ENCODE measurements around the gene MORN1.

The MORN1 gene

DNA sequence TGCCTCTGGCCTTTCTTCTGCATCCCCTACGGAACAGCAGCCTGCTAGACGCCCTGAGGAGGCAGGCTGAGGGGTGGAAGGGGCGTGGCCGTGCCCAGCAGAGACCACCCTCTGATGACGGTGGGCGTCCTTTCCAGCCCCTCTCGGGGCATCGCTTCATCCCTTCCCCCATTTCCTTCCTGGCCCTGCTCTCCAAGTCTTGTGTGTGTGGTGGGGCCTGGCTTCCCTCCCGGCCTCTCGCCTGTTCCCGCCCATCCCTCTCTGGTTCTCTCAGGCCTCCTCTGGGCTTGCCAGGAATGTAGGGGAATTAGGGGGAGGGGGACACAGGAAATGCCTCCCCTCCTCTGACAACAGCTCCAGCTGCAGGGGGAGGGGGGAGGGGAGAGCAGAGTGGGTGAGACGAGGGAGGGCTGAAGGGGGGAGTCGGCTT is 112.1 kb downstream of the MORN1 start:
- peaks cover 10 to 37% of the 10 kb centered on the region in 2 donors for H3K4me1 Mint-ChIP-seq (ENCODE audit: low read depth in 2 of 2)
- H3K27me3 Mint-ChIP-seq: no peaks in the 10 kb centered on the region
- H3K9me3 Mint-ChIP-seq: no peaks in the 10 kb centered on the region
- no peak for DNase-seq
- ATAC-seq (replicated peaks): no peak
- peaks cover 89% of the 10 kb centered on the region for H3K36me3 Mint-ChIP-seq (ENCODE audit: insufficient read depth)
- peak overlapping the region; percentile 75 to 87 for H3K27ac Mint-ChIP-seq
- peak overlapping the region in 1 of 2 donors; percentile 21 for H3K4me3 Mint-ChIP-seq

DNA sequence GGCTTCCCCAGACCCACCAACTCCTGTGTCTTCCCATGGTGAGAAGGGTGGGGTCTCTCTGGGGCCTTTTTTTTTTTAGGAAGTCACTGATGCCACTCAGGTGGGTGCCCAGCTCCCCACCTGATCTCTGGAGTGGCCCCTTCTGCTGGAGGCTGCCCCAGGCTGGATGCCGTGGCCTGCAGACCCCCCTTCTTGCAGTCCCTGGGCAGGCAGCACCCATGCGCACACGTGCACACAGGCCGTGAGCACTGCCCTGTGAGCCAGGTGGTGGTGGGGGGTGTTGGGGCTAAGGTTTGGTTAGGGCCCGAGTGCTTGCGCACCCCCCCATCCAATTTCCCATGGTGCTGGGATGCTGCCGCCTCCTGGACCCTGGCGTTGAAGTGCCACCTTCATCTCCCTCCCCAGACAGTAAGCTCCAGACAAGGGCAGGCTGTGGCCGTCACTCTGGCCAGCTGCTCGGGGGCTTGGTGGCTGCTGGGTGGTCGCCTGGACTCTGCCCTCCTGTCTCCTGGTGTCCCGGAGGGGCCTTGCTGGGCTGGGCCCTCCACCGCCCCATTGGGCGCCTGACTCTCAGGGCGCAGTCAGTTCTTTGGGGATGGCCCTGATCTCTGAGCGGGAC is 112.7 kb downstream of the MORN1 start:
- DNase-seq (no peak), ATAC-seq (replicated peaks) (no peak)
- Mint-ChIP-seq H3K27me3 (no peaks in the 10 kb centered on the region), H3K4me1 (ENCODE audit: low read depth in 2 of 2) (peaks cover 11 to 37% of the 10 kb centered on the region in 2 donors), H3K9me3 (no peaks in the 10 kb centered on the region), H3K36me3 (ENCODE audit: insufficient read depth) (peaks cover 91% of the 10 kb centered on the region), H3K4me3 (no peak overlapping the region), H3K27ac (peak overlapping the region; percentile 75 to 95)

DNA sequence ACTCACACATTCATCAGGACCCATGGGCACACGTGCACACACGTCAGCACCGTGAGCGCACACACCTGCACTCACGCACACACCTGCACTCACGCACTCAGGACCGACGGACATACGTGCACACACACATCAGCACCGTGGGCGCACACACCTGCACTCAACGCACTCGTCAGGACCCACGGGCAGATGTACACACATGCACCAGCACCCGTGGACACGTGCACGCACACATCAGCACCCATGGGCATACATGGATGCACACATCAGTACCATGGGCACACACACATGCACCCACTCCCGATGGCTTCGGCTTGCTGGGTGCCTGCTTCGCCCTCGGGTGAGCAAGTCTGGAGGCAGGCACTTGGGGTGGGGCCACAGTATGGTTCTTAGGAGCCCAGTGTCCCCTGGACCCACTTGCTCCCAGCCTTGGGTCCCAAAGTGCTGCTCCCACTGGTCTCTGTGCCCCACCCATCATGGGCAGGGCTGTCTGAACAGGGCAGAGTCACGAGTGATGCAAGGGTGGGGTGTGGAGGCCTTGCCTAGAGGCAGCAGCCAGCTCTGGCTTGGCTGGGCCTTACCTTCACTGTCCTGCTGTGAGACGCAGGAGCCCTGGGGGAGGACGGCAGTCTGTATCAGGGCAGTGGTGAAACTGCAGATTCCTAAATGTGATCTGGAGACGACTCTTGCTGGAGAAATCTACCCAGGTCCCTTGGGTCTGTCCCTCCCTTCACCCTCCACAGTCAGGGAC is 113.4 kb downstream of the MORN1 start:
- Mint-ChIP-seq H3K27ac (peak overlapping the region in 1 of 2 donors; percentile 95), H3K4me1 (ENCODE audit: low read depth in 2 of 2) (peaks cover 18 to 41% of the 10 kb centered on the region in 2 donors), H3K36me3 (ENCODE audit: insufficient read depth) (peaks cover 91% of the 10 kb centered on the region), H3K9me3 (no peaks in the 10 kb centered on the region), H3K27me3 (no peaks in the 10 kb centered on the region), H3K4me3 (no peak overlapping the region)
- DNase-seq: no peak
- no peak for ATAC-seq (replicated peaks)

DNA sequence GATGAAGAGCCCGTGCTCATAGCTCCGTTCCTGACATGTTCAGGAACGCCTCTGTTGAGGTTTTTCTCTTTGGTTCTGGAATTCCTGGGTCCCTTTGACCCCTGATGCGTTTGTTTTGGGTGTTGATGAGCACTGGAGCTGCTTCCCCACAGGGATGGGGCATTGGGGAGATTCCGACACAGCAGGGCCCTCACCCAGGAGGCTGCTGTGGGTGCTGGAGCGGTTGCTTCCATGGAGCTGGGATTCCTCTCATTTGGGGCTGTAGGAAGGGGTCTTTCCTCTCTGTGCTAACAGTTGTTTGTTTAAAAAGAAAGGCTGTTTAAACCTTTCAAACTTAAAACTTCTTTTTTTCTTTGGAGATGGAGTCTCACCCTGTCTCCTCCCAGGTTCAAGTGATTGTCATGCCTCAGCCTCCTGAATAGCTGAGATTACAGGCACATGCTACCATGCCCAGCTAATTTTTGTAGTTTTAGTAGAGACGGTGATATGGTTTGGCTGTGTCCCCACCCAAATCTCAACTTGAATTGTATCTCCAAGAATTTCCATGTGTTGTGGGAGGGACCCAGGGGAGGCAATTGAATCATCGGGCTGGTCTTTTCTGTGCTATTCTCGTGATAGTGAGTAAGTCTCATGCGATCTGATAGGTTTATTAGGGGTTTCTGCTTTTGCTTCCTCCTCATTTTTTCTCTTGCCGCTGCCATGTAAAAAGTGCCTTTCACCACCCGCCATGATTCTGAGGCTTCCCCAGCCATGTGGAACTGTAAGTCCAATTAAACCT is 114.4 kb downstream of the MORN1 start:
- peaks cover 22 to 43% of the 10 kb centered on the region in 2 donors for H3K4me1 Mint-ChIP-seq (ENCODE audit: low read depth in 2 of 2)
- H3K4me3 Mint-ChIP-seq: peak overlapping the region in 1 of 2 donors; percentile 34
- DNase-seq (no peak), ATAC-seq (replicated peaks) (no peak)
- H3K27ac Mint-ChIP-seq: peak overlapping the region; percentile 52 to 95
- H3K36me3 Mint-ChIP-seq (ENCODE audit: insufficient read depth): peaks cover 93% of the 10 kb centered on the region
- H3K27me3 Mint-ChIP-seq: no peaks in the 10 kb centered on the region
- no peaks in the 10 kb centered on the region for H3K9me3 Mint-ChIP-seq

DNA sequence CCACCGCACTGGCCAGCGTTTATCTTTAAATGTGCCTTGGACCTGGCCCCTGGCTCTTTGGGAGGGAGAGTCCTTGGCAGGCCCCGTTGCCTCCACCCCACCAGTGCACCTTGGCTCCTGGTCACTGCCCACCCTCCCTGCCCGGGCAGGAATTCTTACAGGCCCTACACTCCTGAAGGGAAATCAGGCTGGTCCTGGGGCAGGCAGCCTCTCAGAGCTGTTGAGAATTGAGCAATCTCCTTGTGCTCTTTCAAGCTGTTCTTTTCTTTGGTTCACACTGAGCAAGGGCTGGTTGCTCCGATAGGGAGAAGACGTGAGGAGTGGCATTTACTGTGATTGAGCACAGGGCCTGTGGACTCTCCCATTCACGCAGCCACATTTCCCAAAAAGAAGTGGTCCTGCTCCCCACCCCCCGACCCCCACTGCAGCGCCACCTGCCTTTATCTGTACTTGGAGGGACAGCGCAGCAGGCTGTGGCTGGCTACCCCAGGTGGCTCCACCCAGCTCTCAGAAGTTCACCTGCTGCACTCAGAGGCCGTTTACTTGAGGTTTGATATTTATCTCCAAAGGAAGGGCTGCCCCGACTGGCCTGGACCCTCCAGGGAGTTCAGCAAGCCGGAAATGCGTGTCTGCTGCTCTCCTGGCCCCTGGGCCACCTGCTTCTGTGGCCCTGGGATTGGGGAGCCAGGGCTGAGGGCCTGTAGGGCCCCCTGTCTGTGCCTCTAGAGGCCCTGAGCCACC is 115.4 kb downstream of the MORN1 start:
- Mint-ChIP-seq H3K4me1 (ENCODE audit: low read depth in 2 of 2) (peaks cover 23 to 46% of the 10 kb centered on the region in 2 donors), H3K36me3 (ENCODE audit: insufficient read depth) (peaks cover 99% of the 10 kb centered on the region)

DNA sequence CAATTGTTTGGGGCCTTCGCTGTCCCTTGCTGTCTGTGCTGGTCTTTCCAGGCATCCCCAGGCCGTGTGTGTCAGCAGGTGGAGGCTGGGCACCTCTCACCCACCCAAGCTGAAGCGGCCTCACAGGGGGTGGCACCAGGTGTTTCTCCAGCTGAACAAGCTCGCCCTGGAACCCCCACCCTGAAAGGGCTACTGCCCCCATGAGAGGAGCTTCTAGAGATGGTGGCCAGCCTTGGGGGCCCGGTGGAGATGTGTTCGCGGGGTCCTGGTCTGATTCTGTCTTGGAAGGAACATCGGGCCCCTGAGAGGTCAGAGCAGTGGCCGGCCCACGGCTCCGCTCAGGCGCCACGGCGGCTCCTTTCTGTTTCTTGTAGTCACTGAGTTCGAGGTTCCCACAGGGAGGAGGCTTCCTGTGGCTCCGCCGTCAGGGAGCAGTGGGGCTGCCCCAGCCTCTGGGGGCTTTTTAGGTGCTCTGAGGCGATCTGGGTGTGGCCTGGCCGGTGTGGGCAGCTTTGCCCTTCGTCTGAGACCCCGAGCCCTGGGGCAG is 116.4 kb downstream of the MORN1 start:
- Mint-ChIP-seq H3K9me3 (no peaks in the 10 kb centered on the region), H3K4me1 (ENCODE audit: low read depth in 2 of 2) (peaks cover 23 to 49% of the 10 kb centered on the region in 2 donors), H3K4me3 (peak overlapping the region in 1 of 2 donors; percentile 27)

More for the DNA sequence above, 115.4 kb downstream of the MORN1 start:
- Mint-ChIP-seq H3K27ac (peak overlapping the region; percentile 52 to 95), H3K9me3 (no peaks in the 10 kb centered on the region), H3K27me3 (no peaks in the 10 kb centered on the region), H3K4me3 (peak overlapping the region in 1 of 2 donors; percentile 34)
- ATAC-seq (replicated peaks): no peak
- DNase-seq: no peak

DNA sequence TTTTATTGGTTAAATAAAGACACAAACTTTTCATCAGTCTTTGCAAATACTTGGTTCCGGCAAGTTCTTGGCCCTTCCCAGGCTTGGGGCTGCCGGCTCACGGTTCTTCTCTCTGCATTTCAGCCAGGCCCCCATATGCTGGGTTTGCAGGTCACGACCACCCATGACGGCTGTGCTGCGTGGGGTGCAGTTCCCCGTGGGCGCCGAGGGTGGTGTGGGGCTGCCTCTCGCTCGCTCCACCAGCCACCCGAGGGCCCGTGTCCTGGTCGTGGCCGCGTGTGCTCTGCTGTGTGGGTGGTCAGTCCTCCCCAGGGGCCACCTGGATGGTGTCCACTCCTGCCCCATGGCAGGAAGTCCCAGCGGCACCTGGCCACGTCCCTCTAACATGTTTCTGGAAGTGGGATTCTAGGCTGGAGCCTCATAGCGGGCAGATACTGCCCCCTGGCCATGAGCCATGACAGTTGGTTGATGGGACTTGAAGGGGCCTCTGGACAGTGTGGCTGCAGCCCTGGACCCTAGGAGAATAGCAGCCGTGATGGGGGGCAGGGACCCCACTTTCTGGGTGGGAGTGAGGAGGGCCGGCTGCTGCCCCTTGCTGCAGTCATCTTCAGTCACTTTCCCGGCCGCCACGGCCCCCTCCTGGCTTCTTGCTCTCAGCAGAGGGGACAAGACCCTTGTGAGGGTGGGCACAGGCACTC is 117.0 kb downstream of the MORN1 start:
- H3K27me3 Mint-ChIP-seq: no peaks in the 10 kb centered on the region
- no peak overlapping the region for H3K4me3 Mint-ChIP-seq
- DNase-seq (no peak), ATAC-seq (replicated peaks) (no peak)
- H3K9me3 Mint-ChIP-seq: no peaks in the 10 kb centered on the region
- peaks cover 23 to 47% of the 10 kb centered on the region in 2 donors for H3K4me1 Mint-ChIP-seq (ENCODE audit: low read depth in 2 of 2)
- H3K27ac Mint-ChIP-seq: peak overlapping the region; percentile 81 to 95
- peaks cover 100% of the 10 kb centered on the region for H3K36me3 Mint-ChIP-seq (ENCODE audit: insufficient read depth)

More for the DNA sequence above, 116.4 kb downstream of the MORN1 start:
- H3K27me3 Mint-ChIP-seq: no peaks in the 10 kb centered on the region
- no peak for DNase-seq
- H3K36me3 Mint-ChIP-seq (ENCODE audit: insufficient read depth): peaks cover 100% of the 10 kb centered on the region
- ATAC-seq (replicated peaks): no peak
- peak overlapping the region; percentile 81 to 95 for H3K27ac Mint-ChIP-seq

DNA sequence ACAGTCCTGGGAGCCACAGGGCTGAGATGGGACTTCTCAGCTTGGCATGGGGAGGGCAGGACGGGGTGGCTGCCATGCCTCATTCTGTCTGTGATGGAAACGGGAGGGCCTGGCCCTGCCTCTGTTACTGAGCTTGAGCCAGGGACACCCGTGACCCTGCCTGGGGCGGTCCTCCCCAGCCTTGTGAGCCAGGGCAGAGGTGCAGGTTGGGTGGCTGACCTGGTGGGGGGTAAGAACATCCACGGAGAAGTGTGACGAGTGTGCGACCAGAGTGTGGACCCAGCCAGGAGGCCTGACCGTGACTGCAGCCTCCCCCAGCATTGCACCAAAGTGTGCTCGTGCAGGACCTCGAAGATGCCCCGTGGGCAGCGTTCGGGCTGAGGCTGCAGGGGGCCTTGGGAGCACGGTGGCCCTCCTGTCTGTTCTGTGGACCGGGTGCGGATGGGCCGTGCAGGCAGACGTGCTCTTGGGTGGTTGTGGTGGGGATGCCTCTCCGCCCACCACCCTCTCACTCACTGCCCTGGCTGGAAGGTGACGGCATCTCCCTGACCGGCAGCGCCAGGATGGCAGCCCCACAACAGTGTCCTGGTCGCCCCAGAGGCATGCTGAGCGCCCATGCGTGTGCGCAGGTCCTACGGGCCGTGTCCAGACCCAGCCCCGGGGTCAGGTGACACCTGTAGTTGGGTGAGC is 117.8 kb downstream of the MORN1 start:
- Mint-ChIP-seq H3K9me3 (no peaks in the 10 kb centered on the region), H3K36me3 (ENCODE audit: insufficient read depth) (peaks cover 100% of the 10 kb centered on the region), H3K4me1 (ENCODE audit: low read depth in 2 of 2) (peaks cover 29 to 48% of the 10 kb centered on the region in 2 donors), H3K27me3 (no peaks in the 10 kb centered on the region), H3K27ac (peak overlapping the region; percentile 58 to 95), H3K4me3 (peak overlapping the region in 1 of 2 donors; percentile 48)
- DNase-seq (no peak), ATAC-seq (replicated peaks) (no peak)

DNA sequence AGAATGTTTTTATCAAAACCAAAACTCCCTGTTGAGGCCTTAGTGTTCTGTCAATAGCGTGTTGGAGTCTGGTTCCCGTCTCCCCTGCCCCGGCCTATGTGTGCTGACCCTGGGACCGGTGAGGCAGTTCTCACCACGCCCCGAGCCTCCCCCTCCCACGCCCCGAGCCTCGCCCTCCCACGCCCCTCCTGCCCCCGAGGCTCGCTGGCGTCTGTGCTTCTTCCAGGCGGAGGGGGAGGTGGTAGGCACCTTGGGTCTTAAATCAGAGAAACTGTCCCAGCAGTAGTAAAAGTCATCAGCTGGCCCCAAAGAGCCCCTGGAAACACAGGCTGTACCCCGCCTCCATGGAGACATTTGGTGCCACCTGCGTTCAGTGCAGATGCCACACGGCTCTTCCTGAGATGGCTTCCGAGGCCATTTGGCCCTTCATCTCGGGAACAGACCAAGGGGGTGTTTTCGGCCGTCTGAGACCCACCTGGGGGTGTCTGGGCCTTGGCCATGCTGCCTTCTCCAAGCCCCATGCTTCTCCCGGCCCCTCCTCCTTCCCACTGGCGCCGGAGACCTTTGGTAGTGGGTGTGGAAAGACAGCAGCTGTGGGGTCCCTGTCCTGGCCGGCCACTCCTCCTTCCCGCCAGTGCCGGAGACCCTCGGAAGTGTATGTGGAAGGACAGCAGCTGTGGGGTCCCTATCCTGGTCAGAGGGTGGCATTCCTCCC is 118.5 kb downstream of the MORN1 start:
- no peak for DNase-seq
- Mint-ChIP-seq H3K4me3 (peak overlapping the region in 1 of 2 donors; percentile 48), H3K9me3 (no peaks in the 10 kb centered on the region), H3K36me3 (ENCODE audit: insufficient read depth) (peaks cover 100% of the 10 kb centered on the region), H3K27me3 (no peaks in the 10 kb centered on the region), H3K4me1 (ENCODE audit: low read depth in 2 of 2) (peaks cover 26 to 49% of the 10 kb centered on the region in 2 donors), H3K27ac (peak overlapping the region; percentile 41 to 95)
- no peak for ATAC-seq (replicated peaks)

DNA sequence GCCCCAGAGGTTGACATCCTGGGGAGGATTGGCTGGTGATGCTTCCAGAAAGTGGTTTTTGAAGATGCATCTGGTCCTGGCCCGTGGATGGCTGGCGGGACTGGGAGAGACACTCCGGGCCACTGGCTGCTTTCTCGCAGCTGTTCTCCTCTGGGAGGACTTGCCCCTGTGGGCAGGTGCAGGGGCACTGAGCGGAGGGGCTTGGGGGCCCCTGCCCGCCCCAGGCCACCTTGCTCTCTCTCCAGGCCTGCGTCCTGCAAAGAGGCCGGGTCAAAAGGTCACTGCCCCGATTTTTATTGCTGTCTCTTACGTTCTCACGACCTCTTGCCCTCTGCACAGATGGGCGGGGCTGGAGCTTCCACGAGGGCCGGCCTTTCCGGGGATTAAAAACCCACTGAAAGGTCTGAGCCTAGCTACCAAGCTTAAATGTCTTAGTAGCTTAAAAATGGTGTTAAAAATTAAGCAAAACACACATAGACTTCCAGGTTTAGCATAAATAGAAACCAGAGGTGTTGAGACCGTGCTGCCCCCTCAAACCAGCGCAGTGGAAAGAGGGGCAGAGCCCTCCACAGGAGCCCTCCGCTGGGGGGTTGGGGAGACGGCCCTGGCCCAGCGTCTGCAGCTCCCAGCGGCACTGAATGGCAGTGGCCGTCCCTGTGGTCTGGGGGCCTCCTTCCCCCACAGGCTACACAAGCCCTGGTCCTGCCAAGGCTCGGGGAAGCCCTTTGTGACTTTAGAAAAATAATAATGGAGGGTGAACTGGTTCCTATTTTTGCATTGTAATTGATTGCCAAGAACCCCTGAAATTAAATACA is 119.3 kb downstream of the MORN1 start:
- Mint-ChIP-seq H3K4me1 (ENCODE audit: low read depth in 2 of 2) (peaks cover 19 to 45% of the 10 kb centered on the region in 2 donors), H3K9me3 (no peaks in the 10 kb centered on the region), H3K27me3 (no peaks in the 10 kb centered on the region), H3K36me3 (ENCODE audit: insufficient read depth) (peaks cover 99% of the 10 kb centered on the region), H3K4me3 (peak overlapping the region in 1 of 2 donors; percentile 33), H3K27ac (peak overlapping the region in 1 of 2 donors; percentile 95)
- DNase-seq: no peak
- ATAC-seq (replicated peaks): no peak
